ENCODE measurements around the gene FASN.

- no peak for TF ChIP-seq EZH2 (IDR thresholded peaks at IDR 0.05; ENCODE audit: insufficient read depth, poor library complexity, severe bottlenecking)
- TF ChIP-seq EZH2phosphoT487 (IDR thresholded peaks at IDR 0.05; ENCODE audit: insufficient read depth, low read depth): no peak
These were observed 28.7 kb upstream of the FASN start for GRCh38 chr17:82126556-82127314.

All from GM23248 (cell line).